Suprapubic skin (tissue), 4 donors: ENCODE data around the gene MRPL3.

Experiments used
- CTCF ChIP-seq, 2 donors: fragments of 200-600 bp in 1 of 2; fragments of 450-650 bp in 1 of 2; sonication (generic) in 1 of 2; IDR thresholded peaks; one replicate each; pipeline ENCODE4 v1.5.1; 2016 to 2019; ENCODE audit warnings: antibody characterized with exemption in 2 of 2, mild to moderate bottlenecking in 1 of 2, moderate library complexity in 1 of 2
- POLR2A ChIP-seq, 2 donors: fragments of 450-650 bp; IDR thresholded peaks; one replicate each; pipeline ENCODE4 v1.6.1; 2017; ENCODE audit warnings: antibody characterized with exemption in 2 of 2, mild to moderate bottlenecking in 2 of 2, moderate library complexity in 2 of 2
- POLR2AphosphoS5 ChIP-seq, 3 donors: sonication (generic); formaldehyde crosslinking; IDR thresholded peaks; one replicate each; pipeline ENCODE4 v1.6.1; 2017; ENCODE audit warnings: antibody characterized with exemption in 3 of 3

DNA sequence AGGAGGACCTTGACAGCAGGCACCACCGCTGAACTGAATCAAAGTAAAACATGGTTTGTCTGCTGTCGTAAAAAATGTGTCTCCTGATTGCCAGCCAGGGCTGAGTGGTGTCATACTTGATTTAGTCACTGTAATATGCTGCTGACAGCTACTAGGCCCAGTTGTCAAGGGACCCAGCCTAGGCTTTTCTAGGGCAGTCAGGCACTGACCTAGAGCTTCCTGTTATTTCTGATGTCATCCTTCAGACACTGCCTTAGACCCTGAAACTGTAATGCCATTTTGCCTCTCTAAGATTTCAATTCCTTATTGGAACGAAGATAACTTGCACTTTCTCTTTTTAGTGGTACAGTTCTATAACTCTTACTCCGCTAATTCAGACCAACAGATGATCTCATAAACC lies 2.6 kb upstream of the MRPL3 start:
- no peak for TF ChIP-seq CTCF (IDR thresholded peaks at IDR 0.05)
- TF ChIP-seq POLR2A (IDR thresholded peaks at IDR 0.05): no peak
- no peak for TF ChIP-seq POLR2AphosphoS5 (IDR thresholded peaks at IDR 0.05)
